Liver (tissue), 9 donors: ENCODE measurements around the gene PCBP4. TPM values are rescaled to one million over a fixed set of nuclear protein-coding genes. Genes with fewer than 3 reads are reported as not detected.

Source experiments
- DNase-seq: peaks from one replicate; pipeline ENCODE4 v3.0.0-alpha.2; 2017; ENCODE audit warnings: low spot score
- H3K27ac ChIP-seq, 2 donors: one replicate each; pipeline ENCODE4 v1.7.0; 2013; ENCODE audit warnings: inconsistent platforms in 2 of 2, low read length in 2 of 2, control low read depth in 1 of 2, low read depth in 1 of 2, mild to moderate bottlenecking in 1 of 2
- H3K27me3 ChIP-seq, 4 donors: one replicate each; pipeline versions ENCODE4 v1.6.1 to v1.7.0; 2013; ENCODE audit warnings: low read length in 3 of 4, inconsistent platforms in 1 of 4, mild to moderate bottlenecking in 1 of 4, moderate library complexity in 1 of 4; ENCODE audit not compliant: control insufficient read depth in 4 of 4, insufficient read depth in 4 of 4
- H3K36me3 ChIP-seq, 4 donors: one replicate each; pipeline versions ENCODE4 v1.6.1 to v1.7.0; 2013; ENCODE audit warnings: low read length in 3 of 4, mild to moderate bottlenecking in 3 of 4, low read depth in 1 of 4, moderate library complexity in 1 of 4; ENCODE audit not compliant: control insufficient read depth in 4 of 4, insufficient read depth in 3 of 4
- H3K4me1 ChIP-seq, 4 donors: one replicate each; pipeline versions ENCODE4 v1.6.1 to v1.7.0; 2013; ENCODE audit warnings: low read length in 3 of 4, mild to moderate bottlenecking in 3 of 4, moderate library complexity in 1 of 4; ENCODE audit not compliant: control insufficient read depth in 4 of 4, insufficient read depth in 4 of 4
- H3K4me3 ChIP-seq, 3 donors: one replicate each; pipeline versions ENCODE4 v1.6.1 to v1.7.0; 2013; ENCODE audit warnings: low read length in 3 of 3, control low read depth in 1 of 3, low read depth in 1 of 3, mild to moderate bottlenecking in 1 of 3
- H3K9ac ChIP-seq, 2 donors: one replicate each; pipeline ENCODE4 v1.7.0; 2013; ENCODE audit warnings: low read length in 2 of 2, mild to moderate bottlenecking in 2 of 2, moderate library complexity in 2 of 2, control low read depth in 1 of 2, low read depth in 1 of 2
- H3K9me3 ChIP-seq, 4 donors: one replicate each; pipeline versions ENCODE4 v1.6.1 to v1.7.0; 2013; ENCODE audit warnings: low read length in 3 of 4; ENCODE audit not compliant: control insufficient read depth in 4 of 4
- FOXA1 ChIP-seq: IDR thresholded peaks from 2 replicates; pipeline ENCODE4 v1.6.1; 2016; ENCODE audit warnings: antibody characterized with exemption
- FOXA2 ChIP-seq: IDR thresholded peaks from 2 replicates; pipeline ENCODE4 v1.6.1; 2016; ENCODE audit warnings: antibody characterized with exemption
- GABPA ChIP-seq, 2 donors: IDR thresholded peaks in 1 of 2; conservative IDR thresholded peaks in 1 of 2; 2 replicates each; pipeline ENCODE4 v1.6.1; 2016; ENCODE audit warnings: antibody characterized with exemption in 2 of 2, mild to moderate bottlenecking in 1 of 2, moderate library complexity in 1 of 2
- HNF4A ChIP-seq, 2 donors: conservative IDR thresholded peaks; 2 replicates each; pipeline ENCODE4 v1.6.1; 2016; ENCODE audit warnings: antibody characterized with exemption in 2 of 2, mild to moderate bottlenecking in 2 of 2
- JUND ChIP-seq, 2 donors: IDR thresholded peaks; 2 replicates each; pipeline ENCODE4 v1.6.1; 2016; ENCODE audit warnings: antibody characterized with exemption in 2 of 2
- NR2F2 ChIP-seq: IDR thresholded peaks from 2 replicates; pipeline ENCODE4 v1.6.1; 2016; ENCODE audit warnings: antibody characterized with exemption
- RAD21 ChIP-seq, 2 donors: IDR thresholded peaks; 2 replicates each; pipeline ENCODE4 v1.6.1; 2016; ENCODE audit warnings: antibody characterized with exemption in 2 of 2, mild to moderate bottlenecking in 2 of 2
- RXRA ChIP-seq, 2 donors: IDR thresholded peaks; 2 replicates each; pipeline ENCODE4 v1.6.1; 2017 to 2018; ENCODE audit warnings: antibody characterized with exemption in 2 of 2, mild to moderate bottlenecking in 1 of 2
- SP1 ChIP-seq: IDR thresholded peaks from 2 replicates; pipeline ENCODE4 v1.6.1; 2018; ENCODE audit warnings: antibody characterized with exemption, mild to moderate bottlenecking
- TAF1 ChIP-seq: conservative IDR thresholded peaks from 2 replicates; pipeline ENCODE4 v1.6.1; 2016; ENCODE audit warnings: antibody characterized with exemption, mild to moderate bottlenecking
- YY1 ChIP-seq: IDR thresholded peaks from 2 replicates; pipeline ENCODE4 v1.6.1; 2016; ENCODE audit warnings: antibody characterized with exemption, mild to moderate bottlenecking
- WGBS: extraction: QIAGEN DNeasy Blood & Tissue Kit; methylation state at CpG from one replicate; pipeline ENCODE4 v1.1.7; 2013; 5-methylcytosine and 5-hydroxymethylcytosine counted together
- polyA plus RNA-seq, 2 donors: library from polyadenylated mRNA; stranded (reverse) in 1 of 2; unstranded in 1 of 2; fragments of 200-250 nt in 1 of 2; fragments of >200 nt in 1 of 2; fragmentation: Nextera tagmentation in 1 of 2; extraction: Ambion mirVana in 1 of 2; gene quantifications; one replicate each; pipeline versions ENCODE4 v1.2.1 to v1.2.3, GENCODE V29; 2013 to 2015
- total RNA-seq, 2 donors: library from RNA; depleted of rRNA; stranded (reverse); fragments of >200 nt; gene quantifications; one replicate each; pipeline ENCODE4 v1.2.3, GENCODE V29; 2014
- TF ChIP-seq, protein P1 (sequence below): IDR thresholded peaks from 2 replicates; pipeline ENCODE4 v1.6.1; 2016; ENCODE audit warnings: antibody characterized with exemption
- TF ChIP-seq, protein P2 (sequence below): IDR thresholded peaks from 2 replicates; pipeline ENCODE4 v1.6.1; 2016; ENCODE audit warnings: antibody characterized with exemption
- TF ChIP-seq, protein P3 (sequence below): IDR thresholded peaks from 2 replicates; pipeline ENCODE4 v1.6.1; 2016; ENCODE audit warnings: antibody characterized with exemption, mild to moderate bottlenecking
- donor health status: healthy.
- donor health status: healthy.
- donor health status: healthy.
- donor health status: healthy.
- donor health status: healthy.

The PCBP4 gene
- total and polyA plus RNA-seq, 4 donors, result 2.7 to 7.9 (median 4.5) TPM

DNA sequence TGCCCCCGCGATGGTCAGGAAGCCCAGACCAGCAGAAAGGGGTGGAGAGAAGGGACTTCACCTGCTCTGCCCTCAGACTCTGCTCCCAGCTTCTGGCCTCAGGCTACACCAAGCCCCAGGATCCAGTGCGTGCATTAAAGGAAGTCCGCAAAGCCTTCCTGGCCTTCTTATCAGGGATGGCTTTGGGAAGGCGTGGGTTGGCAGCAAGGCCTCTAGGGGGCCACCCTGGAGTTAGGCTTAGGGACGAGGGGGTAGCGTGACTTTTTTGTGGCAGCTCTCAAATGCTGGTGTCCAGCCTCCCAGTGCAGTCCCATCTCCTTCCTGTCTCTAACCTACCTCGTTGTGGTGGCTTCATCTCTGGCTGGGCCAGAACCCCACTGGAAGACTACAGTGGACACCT lies 47.4 kb upstream of the PCBP4 start:
- Histone ChIP-seq H3K4me3 (no peak overlapping the region), H3K9ac (no peak overlapping the region), H3K9me3 (no peaks in the 10 kb centered on the region), H3K27ac (no peak overlapping the region), H3K4me1 (no peaks in the 10 kb centered on the region), H3K36me3 (no peaks in the 10 kb centered on the region), H3K27me3 (no peaks in the 10 kb centered on the region)
- WGBS, result 76% methylated on average over 8 of the region's 8 CpGs
- no peak for DNase-seq
- TF ChIP-seq RAD21 (IDR thresholded peaks at IDR 0.05) (peak in 1 of 2 donors; percentile 48), FOXA2 (no peak), TAF1 (no peak)

DNA sequence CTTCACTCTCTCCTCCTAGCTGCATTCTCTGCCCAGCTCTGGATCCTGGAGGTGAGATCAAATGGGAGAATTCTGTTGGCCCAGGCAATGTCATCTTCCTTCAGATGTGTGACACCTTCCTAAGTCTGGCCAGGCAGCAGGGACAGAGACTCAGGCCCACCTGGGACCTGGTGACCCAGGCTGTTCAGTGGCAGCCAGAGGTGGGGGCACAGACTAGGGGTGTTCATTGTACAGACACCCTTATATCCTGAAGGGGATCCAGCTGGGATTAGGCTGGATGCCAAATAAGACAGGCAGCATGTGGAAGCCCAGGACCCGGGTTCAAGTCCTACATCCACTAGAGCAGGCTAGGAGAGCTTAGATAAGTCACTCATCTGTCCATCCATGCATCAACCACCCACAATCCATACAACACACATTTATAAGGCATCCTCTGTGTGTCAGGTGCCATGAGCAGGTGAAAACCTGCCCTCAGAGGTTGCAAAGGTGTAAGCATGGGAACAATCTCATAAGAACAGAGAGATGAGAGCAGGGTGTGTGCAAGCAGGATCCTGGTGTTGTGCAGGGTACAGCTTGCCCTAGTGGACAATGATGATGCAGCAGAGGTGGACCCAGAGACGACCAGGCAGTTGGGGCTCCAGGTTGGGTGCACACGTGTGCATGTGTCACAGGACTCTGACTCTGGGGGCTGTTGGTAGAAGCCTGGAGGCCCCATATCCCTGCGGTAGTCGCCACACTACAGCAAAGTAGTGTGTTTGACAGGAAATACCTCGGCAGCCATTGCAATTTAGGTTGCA lies 46.7 kb upstream of the PCBP4 start:
- H3K27ac ChIP-seq, result no peak overlapping the region
- no peak for DNase-seq
- WGBS, result 87% methylated on average over 6 of the region's 6 CpGs
- no peaks in the 10 kb centered on the region for H3K36me3 ChIP-seq
- no peak overlapping the region for H3K4me3 ChIP-seq
- no peak for TF ChIP-seq RXRA (IDR thresholded peaks at IDR 0.05)
- no peak for TF ChIP-seq FOXA1
- no peak for TF ChIP-seq HNF4A (conservative IDR thresholded peaks at IDR 0.05)
- TF ChIP-seq, protein P1, sequence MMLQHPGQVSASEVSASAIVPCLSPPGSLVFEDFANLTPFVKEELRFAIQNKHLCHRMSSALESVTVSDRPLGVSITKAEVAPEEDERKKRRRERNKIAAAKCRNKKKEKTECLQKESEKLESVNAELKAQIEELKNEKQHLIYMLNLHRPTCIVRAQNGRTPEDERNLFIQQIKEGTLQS, result no peak
- TF ChIP-seq, protein P2, sequence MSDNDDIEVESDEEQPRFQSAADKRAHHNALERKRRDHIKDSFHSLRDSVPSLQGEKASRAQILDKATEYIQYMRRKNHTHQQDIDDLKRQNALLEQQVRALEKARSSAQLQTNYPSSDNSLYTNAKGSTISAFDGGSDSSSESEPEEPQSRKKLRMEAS, result no peak
- TF ChIP-seq RAD21 (IDR thresholded peaks at IDR 0.05), result no peak
- no peak for TF ChIP-seq YY1
- no peak for TF ChIP-seq FOXA2
- no peak for TF ChIP-seq GABPA (IDR thresholded peaks at IDR 0.05 in 1 of 2, conservative IDR thresholded peaks at IDR 0.05 in 1 of 2)
- TF ChIP-seq, protein P3, sequence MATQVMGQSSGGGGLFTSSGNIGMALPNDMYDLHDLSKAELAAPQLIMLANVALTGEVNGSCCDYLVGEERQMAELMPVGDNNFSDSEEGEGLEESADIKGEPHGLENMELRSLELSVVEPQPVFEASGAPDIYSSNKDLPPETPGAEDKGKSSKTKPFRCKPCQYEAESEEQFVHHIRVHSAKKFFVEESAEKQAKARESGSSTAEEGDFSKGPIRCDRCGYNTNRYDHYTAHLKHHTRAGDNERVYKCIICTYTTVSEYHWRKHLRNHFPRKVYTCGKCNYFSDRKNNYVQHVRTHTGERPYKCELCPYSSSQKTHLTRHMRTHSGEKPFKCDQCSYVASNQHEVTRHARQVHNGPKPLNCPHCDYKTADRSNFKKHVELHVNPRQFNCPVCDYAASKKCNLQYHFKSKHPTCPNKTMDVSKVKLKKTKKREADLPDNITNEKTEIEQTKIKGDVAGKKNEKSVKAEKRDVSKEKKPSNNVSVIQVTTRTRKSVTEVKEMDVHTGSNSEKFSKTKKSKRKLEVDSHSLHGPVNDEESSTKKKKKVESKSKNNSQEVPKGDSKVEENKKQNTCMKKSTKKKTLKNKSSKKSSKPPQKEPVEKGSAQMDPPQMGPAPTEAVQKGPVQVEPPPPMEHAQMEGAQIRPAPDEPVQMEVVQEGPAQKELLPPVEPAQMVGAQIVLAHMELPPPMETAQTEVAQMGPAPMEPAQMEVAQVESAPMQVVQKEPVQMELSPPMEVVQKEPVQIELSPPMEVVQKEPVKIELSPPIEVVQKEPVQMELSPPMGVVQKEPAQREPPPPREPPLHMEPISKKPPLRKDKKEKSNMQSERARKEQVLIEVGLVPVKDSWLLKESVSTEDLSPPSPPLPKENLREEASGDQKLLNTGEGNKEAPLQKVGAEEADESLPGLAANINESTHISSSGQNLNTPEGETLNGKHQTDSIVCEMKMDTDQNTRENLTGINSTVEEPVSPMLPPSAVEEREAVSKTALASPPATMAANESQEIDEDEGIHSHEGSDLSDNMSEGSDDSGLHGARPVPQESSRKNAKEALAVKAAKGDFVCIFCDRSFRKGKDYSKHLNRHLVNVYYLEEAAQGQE, result no peak
- no peak for TF ChIP-seq JUND (IDR thresholded peaks at IDR 0.05)
- no peak for TF ChIP-seq SP1
- TF ChIP-seq TAF1, result no peak
- no peak overlapping the region for H3K9ac ChIP-seq
- H3K4me1 ChIP-seq, result no peaks in the 10 kb centered on the region
- no peaks in the 10 kb centered on the region for H3K9me3 ChIP-seq
- H3K27me3 ChIP-seq, result no peaks in the 10 kb centered on the region

DNA sequence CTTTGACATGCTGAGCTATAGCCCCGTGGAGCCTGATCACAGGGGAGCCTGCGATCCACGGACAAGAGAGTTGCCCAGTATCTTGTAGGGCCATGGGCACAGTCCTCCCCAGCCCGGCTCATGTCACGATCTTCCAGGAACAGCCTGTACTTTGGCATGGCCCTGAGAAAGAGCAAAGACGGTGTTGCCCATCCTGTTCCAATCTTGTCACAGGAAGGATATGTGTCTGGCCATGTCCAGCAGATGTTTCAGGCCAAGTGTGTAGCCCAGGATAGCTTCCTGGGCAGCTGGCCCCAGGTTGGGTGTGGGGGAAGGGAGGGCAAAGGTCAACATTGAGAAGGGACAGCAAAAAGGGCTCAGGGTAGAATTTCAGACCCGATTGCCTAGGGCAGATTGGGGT lies 45.4 kb upstream of the PCBP4 start:
- Histone ChIP-seq H3K9me3 (no peaks in the 10 kb centered on the region), H3K4me3 (no peak overlapping the region), H3K9ac (no peak overlapping the region), H3K36me3 (no peaks in the 10 kb centered on the region), H3K27ac (no peak overlapping the region), H3K27me3 (no peaks in the 10 kb centered on the region), H3K4me1 (no peaks in the 10 kb centered on the region)
- 74% methylated on average over 7 of the region's 7 CpGs for WGBS
- DNase-seq, result no peak
- TF ChIP-seq NR2F2 (peak; percentile 82), HNF4A (conservative IDR thresholded peaks at IDR 0.05) (no peak)
